Hypothalamus (tissue), 51 donors: ENCODE results near the gene MBD3L3.
"Not testable (repeated sequence)": the region's sequence is repeated elsewhere in the genome, so short reads cannot be mapped to it uniquely, and the experiment has no call there.

Experiments used
- DNase-seq, 51 donors: peaks; one replicate each; lab custom pipeline; 2025; lab: John Stamatoyannopoulos, UW

The MBD3L3 gene

GRCh38 chr19:7063764-7064418, 5.4 kb upstream of the MBD3L3 start:
- no peak for DNase-seq

- no peak for DNase-seq
Measured at GRCh38 chr19:7063339-7063738, 4.9 kb upstream of the MBD3L3 start.

GRCh38 chr19:7059977-7060376, 1.5 kb upstream of the MBD3L3 start:
- not testable (repeated sequence) for DNase-seq

DNA sequence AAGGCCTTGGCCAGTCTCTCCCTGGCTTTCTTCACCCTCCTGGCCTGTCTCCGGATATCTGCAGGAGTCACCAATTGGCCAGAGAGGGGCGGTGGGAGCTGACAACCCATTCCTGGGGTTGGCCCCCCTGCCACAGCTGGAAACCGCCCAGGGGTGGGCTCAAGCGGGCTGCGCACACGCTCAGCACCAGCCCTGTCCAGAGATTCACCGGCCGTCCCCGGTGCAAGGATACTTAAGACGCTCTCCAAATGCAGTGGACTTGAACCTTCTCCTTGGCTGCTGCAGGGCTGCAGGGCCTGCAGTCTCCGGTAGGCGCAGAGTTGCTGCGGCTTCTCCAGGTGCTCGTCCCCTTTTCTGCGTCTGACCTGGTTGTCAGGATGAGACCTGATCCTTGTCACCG, 2.1 kb downstream of the MBD3L3 start:
- DNase-seq: not testable (repeated sequence)

DNA sequence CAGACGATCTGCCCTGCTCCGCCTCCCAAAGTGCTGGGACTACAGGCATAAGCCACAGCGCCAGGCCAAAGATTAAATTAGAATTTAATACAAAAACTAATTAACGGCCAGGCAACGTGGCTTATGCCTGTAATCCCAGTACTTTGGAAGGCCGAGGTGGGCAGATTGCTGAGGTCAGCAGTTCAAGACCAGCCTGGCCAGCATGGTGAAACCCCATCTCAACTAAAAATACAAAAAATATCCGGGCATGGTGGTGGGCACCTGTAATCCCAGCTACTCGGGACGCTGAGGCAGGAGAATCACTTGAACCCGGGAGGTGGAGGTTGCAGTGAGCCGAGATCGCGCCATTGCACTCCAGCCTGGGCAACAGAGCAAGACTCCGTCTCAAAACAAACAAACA, 2.8 kb downstream of the MBD3L3 start:
- DNase-seq: not testable (repeated sequence)

DNA sequence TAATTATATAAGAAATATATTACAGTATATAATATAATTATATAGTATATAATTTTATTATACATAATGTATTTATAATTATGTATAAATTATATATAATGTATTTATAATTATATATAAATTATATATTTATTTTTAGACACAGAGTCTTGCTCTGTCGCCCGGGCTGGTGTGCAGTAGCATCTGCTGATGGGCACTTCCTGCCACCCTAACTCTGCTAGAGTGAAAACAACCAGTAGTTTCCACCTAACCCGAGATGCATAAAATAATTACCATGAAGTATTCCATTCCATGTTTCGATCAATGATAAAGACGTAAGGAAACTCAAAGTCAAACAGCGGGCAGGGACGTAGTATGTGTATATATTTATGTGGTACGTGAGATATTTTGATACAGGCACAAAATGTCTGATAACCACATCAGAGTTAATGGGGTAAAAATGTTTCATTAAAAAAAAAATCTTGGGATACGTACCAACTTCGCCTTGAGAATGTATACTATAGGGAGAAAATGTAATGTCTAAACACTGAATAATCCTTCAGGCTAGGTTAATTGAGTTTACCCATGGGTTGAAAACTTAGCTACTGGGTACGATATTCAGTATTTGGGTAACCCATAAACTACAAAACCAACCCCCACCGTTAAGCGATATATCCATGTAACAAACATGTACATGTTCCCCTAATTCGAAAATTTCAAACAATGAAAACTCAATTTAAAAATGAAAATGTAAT, 3.7 kb downstream of the MBD3L3 start:
- DNase-seq: not testable (repeated sequence)

DNA sequence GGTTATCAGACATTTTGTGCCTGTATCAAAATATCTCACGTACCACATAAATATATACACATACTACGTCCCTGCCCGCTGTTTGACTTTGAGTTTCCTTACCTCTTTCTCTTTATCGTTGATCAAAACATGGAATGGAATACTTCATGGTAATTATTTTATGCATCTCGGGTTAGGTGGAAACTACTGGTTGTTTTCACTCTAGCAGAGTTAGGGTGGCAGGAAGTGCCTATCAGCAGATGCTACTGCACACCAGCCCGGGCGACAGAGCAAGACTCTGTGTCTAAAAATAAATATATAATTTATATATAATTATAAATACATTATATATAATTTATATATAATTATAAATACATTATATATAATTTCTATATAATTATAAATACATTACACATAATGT, 5.6 kb downstream of the MBD3L3 start:
- DNase-seq: not testable (repeated sequence)

DNA sequence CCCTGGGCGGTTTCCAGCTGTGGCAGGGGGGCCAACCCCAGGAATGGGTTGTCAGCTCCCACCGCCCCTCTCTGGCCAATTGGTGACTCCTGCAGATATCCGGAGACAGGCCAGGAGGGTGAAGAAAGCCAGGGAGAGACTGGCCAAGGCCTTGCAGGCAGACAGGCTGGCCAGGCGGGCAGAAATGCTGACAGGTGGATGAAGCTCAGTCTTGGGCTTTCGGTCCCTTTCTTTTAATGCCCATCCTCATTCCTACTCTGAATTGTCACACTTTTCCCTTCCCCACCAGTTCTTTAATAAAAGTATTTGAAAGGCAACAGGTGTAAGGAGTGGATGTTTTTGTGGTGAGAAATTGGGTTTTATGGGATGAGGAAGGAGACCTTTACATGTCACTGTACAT, 7.1 kb downstream of the MBD3L3 start:
- DNase-seq: not testable (repeated sequence)

GRCh38 chr19:7049021-7049420, 9.5 kb downstream of the MBD3L3 start, which contains the start of gene MBD3L2:
Gene MBD3L2 (plus strand): TSS chr19:7049321. CDS start chr19:7049374, 53 bp downstream.
- not testable (repeated sequence) for DNase-seq

DNA sequence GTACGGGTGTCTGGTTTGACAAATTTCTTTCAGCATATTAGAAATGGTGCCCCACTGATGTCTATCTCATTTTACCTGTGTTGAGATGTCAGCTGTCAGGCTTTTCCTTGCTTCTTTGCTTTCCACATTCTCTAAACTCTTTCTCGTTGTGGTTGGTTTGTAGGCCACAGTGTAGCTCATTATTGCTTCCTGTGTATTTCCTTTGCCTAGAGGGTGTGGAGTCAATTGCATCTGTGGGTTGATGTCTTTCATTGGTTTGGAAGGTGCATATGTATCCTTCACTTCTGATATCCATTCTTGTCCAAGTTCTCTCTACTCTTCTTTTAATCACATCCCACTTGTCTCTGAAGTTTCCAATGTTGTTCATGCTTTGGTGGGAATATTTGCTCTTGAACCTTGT, 16.9 kb downstream of the MBD3L3 start:
- not testable (repeated sequence) for DNase-seq

GRCh38 chr19:7040079-7040478, 18.4 kb downstream of the MBD3L3 start, which contains the start of gene MBD3L4:
Gene MBD3L4 (minus strand): TSS chr19:7040179. CDS start chr19:7040144, 35 bp downstream.
- DNase-seq: not testable (repeated sequence)

GRCh38 chr19:7030278-7030677, 28.2 kb downstream of the MBD3L3 start, which contains the start of gene MBD3L5:
Gene MBD3L5 (plus strand): TSS chr19:7030578. CDS start chr19:7030612, 34 bp downstream.
- DNase-seq: not testable (repeated sequence)

DNA sequence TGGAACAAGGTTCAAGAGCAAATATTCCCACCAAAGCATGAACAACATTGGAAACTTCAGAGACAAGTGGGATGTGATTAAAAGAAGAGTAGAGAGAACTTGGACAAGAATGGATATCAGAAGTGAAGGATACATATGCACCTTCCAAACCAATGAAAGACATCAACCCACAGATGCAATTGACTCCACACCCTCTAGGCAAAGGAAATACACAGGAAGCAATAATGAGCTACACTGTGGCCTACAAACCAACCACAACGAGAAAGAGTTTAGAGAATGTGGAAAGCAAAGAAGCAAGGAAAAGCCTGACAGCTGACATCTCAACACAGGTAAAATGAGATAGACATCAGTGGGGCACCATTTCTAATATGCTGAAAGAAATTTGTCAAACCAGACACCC, 29.7 kb downstream of the MBD3L3 start:
- not testable (repeated sequence) for DNase-seq

- DNase-seq: not testable (repeated sequence)
Measured at GRCh38 chr19:7021331-7021730, 37.1 kb downstream of the MBD3L3 start, which contains the start of gene MBD3L2B. Gene MBD3L2B (minus strand): TSS chr19:7021431. CDS start chr19:7021397, 34 bp downstream.

- DNase-seq: no peak
Measured at GRCh38 chr19:7018828-7019227, 39.6 kb downstream of the MBD3L3 start.

DNA sequence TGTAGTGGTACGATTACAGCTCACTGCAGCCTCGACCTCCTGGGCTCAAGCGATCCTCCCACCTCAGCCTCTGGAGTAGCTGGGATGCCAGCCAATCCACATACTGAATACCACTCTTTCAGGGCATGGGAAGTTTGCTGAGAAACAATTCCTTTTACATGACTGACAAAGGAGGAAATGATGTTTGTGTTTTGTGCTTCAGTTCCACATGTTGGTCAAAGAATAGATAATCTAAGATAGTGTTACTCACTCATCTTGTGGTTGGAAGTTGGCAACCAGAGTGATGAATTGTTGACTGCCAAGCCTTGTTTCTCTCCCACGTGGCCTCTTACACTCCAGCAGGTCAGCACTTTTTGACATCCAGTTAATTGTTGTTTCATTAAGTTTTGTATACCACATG, 44.8 kb downstream of the MBD3L3 start:
- DNase-seq: no peak

DNA sequence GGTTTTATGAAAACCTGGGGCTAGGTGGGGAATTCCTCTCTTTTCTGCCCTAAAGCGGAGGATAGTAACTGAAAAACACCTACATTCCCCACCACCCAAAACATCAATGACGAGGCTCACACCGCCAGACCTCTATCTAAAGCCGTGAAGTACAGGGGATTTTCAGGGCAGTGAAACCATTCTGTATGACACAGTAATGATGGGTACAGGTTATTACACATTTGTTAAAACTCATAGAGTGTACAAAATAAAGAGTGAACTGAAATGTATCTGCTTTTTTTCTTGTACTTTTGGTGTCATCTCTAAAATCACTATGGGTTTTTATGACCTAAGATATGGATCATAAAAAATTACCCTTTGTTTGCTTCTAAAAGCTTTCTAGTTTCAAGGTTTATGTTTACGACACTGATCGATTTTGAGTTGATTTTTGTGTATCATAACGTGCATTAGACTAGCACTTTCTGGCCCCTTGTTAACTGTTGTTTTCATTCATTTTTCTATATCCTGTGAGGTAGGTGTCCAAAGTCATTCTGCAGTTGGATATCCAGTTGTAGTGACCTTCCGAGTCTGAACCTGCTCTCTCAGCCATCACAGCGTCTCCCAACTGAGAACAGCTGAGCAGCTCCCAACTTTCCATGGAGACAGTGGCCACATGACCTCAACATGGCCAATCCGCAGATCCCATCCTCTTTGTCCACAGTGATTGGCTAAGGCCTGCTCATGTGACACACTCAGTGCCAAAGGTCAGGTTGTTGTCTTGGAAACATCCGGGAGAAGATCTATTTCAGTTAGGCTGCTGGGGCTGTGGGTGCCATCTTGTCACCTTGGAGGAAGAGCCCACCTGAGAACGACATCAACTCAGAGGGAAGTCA, 47.5 kb downstream of the MBD3L3 start:
- DNase-seq: no peak

GRCh38 chr19:7007859-7008258, 50.6 kb downstream of the MBD3L3 start:
- no peak for DNase-seq
